PFSK-1 (cell line): ENCODE results near the gene EFTUD2.

ENCODE experiments used
- FOXP2 ChIP-seq: optimal IDR thresholded peaks from 2 replicates; pipeline ENCODE3; 2011; ENCODE audit warnings: borderline replicate concordance, control low read depth, inconsistent platforms; ENCODE audit not compliant: insufficient read depth; ENCODE audit errors: extremely low read length, extremely low read depth
- POLR2AphosphoS5 ChIP-seq: IDR thresholded peaks from 2 replicates; pipeline ENCODE4 v1.6.1; 2012; ENCODE audit warnings: low read depth, mild to moderate bottlenecking, control low read depth, low read length, moderate library complexity
- SIN3A ChIP-seq: IDR thresholded peaks from 2 replicates; pipeline ENCODE4 v1.6.1; 2012; ENCODE audit warnings: mild to moderate bottlenecking, low read length, moderate library complexity, borderline replicate concordance; ENCODE audit not compliant: insufficient read depth
- TAF1 ChIP-seq: IDR thresholded peaks from 2 replicates; pipeline ENCODE4 v1.6.1; 2012; ENCODE audit warnings: low read length, control low read depth, borderline replicate concordance; ENCODE audit not compliant: insufficient read depth
- TF ChIP-seq, protein P1 (sequence below), 2 experiments: IDR thresholded peaks; 2 replicates each; pipeline versions ENCODE4 v1.6.1 to v1.8.0; 2011 to 2012; ENCODE audit warnings: low read depth in 2 of 2, low read length in 2 of 2, control low read depth in 1 of 2, inconsistent platforms in 1 of 2, mild to moderate bottlenecking in 1 of 2, moderate library complexity in 1 of 2; ENCODE audit not compliant: insufficient read depth in 1 of 2

The EFTUD2 gene

DNA sequence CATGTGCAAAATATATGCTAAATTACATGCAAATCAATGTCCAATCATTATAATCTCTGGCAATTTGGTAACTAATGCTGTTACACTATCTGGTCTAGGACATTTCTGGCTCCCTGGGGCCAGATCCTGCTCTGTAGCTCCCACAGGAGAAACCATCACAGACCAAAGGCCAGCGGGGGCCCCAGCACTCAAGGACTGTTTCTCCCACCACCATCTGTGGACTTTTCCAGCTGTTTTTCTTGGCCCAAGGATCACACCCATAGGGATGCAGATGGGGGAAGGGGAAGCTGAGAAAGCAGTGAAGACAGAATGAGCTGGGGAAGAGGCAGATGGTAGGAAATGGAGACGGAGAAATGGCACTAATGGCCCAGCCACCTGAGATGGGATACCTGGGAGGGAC lies 51.7 kb downstream of the EFTUD2 start, which contains the start of gene HIGD1B:
HIGD1B (plus strand) TSS at position 298 of the 400 bp plus-strand sequence. CDS start 270 bp downstream, outside the sequence.
- TF ChIP-seq, protein P1, sequence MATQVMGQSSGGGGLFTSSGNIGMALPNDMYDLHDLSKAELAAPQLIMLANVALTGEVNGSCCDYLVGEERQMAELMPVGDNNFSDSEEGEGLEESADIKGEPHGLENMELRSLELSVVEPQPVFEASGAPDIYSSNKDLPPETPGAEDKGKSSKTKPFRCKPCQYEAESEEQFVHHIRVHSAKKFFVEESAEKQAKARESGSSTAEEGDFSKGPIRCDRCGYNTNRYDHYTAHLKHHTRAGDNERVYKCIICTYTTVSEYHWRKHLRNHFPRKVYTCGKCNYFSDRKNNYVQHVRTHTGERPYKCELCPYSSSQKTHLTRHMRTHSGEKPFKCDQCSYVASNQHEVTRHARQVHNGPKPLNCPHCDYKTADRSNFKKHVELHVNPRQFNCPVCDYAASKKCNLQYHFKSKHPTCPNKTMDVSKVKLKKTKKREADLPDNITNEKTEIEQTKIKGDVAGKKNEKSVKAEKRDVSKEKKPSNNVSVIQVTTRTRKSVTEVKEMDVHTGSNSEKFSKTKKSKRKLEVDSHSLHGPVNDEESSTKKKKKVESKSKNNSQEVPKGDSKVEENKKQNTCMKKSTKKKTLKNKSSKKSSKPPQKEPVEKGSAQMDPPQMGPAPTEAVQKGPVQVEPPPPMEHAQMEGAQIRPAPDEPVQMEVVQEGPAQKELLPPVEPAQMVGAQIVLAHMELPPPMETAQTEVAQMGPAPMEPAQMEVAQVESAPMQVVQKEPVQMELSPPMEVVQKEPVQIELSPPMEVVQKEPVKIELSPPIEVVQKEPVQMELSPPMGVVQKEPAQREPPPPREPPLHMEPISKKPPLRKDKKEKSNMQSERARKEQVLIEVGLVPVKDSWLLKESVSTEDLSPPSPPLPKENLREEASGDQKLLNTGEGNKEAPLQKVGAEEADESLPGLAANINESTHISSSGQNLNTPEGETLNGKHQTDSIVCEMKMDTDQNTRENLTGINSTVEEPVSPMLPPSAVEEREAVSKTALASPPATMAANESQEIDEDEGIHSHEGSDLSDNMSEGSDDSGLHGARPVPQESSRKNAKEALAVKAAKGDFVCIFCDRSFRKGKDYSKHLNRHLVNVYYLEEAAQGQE (IDR thresholded peaks at IDR 0.05; ENCODE audit: insufficient read depth in 1 of 2, low read depth in 2 of 2, low read length in 2 of 2): no peak
- TF ChIP-seq POLR2AphosphoS5: no peak
- TF ChIP-seq SIN3A: no peak
- no peak for TF ChIP-seq TAF1
- no peak for TF ChIP-seq FOXP2

DNA sequence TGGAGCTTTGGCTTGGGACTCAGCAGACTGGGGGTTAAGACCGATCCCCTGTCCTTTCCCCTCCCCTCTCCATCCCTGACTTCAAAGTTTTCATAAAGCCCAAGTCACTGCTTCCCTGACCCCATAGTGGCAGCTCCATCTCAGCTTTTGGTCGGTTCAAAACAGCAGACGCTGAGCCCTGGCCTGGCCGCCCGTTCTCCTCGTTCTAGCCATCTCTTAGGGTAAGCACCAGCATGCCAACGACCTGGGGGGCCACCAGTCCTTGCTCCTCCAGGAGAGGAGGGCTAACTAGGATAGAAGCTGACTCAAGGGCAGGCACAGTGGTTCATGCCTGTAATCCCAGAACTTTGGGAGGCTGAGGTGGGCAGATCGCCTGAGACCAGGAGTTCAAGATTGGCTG lies 53.0 kb downstream of the EFTUD2 start:
- TF ChIP-seq SIN3A (no peak), POLR2AphosphoS5 (no peak), TAF1 (no peak)
- TF ChIP-seq, protein P1 (IDR thresholded peaks at IDR 0.05; ENCODE audit: insufficient read depth in 1 of 2, low read depth in 2 of 2, low read length in 2 of 2): no peak

DNA sequence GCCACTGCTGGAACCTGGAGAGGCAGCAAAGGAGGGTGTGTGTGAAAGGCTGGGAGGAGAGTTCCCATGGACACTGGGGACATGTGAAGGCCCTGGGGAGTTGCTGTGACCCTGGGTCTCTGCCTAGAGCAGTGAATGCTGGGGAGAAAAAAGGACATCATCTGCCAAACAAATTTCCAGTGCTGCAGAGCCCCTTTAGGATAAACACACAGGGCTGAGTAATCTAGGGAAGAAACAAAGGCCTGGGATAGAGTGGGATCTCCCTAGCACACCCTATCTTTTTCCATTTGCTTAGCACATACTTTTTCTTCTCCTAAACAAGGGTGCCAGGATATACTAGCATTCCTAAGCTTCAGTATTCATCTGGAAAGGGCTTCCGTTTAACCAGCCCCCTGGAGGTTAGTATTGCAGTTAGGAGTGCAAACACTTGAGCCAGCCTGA lies 54.8 kb downstream of the EFTUD2 start:
- TF ChIP-seq FOXP2 (no peak), POLR2AphosphoS5 (no peak), SIN3A (no peak), TAF1 (no peak)
- TF ChIP-seq, protein P1 (IDR thresholded peaks at IDR 0.05; ENCODE audit: insufficient read depth in 1 of 2, low read depth in 2 of 2, low read length in 2 of 2): no peak

DNA sequence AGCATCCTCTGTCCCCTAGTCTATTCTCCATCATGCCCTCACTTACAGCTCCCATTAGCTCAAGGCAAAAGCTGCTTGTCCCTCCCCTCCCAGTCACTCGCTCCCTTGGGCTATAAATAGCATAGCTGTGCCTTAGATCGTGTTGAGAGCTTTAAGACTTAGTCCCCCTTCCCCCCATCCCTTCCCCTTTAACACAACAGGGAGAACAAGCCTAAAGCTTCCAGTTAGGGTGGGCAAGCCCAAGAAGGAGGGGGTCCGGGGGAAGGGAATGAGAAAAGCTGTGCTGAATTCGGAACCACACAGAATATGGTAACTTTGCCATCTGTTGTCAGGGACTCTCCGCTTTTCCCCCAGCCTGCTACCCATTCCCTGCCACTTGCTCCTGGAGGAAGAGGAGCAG lies 56.5 kb downstream of the EFTUD2 start:
- TF ChIP-seq TAF1 (no peak), POLR2AphosphoS5 (no peak), SIN3A (no peak), FOXP2 (no peak)
- TF ChIP-seq, protein P1 (IDR thresholded peaks at IDR 0.05; ENCODE audit: insufficient read depth in 1 of 2, low read depth in 2 of 2, low read length in 2 of 2): no peak

DNA sequence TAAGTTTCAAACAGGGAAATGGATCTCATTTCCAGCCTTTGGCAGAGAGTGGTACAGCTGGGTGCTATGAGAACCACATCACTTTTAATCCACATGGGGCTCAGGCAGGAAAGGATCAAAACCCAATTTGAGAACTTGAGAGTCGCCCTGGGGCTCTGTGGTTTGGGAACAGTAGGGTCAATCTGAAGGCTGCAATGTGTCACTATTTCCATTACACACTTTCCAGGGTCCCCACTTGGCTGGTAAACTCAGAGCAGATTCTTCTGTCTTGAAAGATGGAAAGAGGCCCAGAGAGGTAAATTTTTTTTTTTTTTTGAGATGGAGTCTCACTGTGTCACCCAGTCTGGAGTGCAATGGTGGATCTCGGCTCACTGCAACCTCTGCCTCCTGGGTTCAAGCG lies 58.3 kb downstream of the EFTUD2 start:
- no peak for TF ChIP-seq SIN3A
- TF ChIP-seq, protein P1 (IDR thresholded peaks at IDR 0.05; ENCODE audit: insufficient read depth in 1 of 2, low read depth in 2 of 2, low read length in 2 of 2): no peak
- TF ChIP-seq POLR2AphosphoS5: no peak
- no peak for TF ChIP-seq TAF1
- no peak for TF ChIP-seq FOXP2
